ENCODE measurements around the gene WDR83. TPM values are rescaled to one million over a fixed set of nuclear protein-coding genes. Genes with fewer than 3 reads are reported as not detected.

Gene WDR83
- total and polyA plus RNA-seq, 10 of the 15 experiments (the other 5 are each of a cell fraction or from before 2014, with no cell fraction given), result 0.58 to 17.7 (median 10.8) TPM

- ChIA-PET SMC1A (ENCODE audit: uncharacterized antibody, unreplicated experiment) (interaction anchor here (0.5 to 1.3 kb wide), 3 partner anchors 12 to 116 kb away, joined by 3 to 4 read pairs (median 4); a partner anchor contains a TSS), RAD21 (ENCODE audit: unreplicated experiment) (interaction anchor here (0.6 to 1.4 kb wide), 4 partner anchors 12 to 115 kb away, joined by 3 to 5 read pairs (median 4); a partner anchor contains a TSS), POLR2A (interaction anchor here (0.6 to 2.5 kb wide), 10 partner anchors 9 to 1169 kb away, joined by 3 to 8 read pairs (median 6); partner anchors contain the start of genes MAN2B1, TNPO2, TRIR and WDR83), CTCF (interaction anchor here (0.6 to 1.9 kb wide), 10 partner anchors 9 to 1671 kb away, joined by 3 to 4 read pairs (median 3); partner anchors contain the start of gene TRIR)
- peak; percentile 96 for FAIRE-seq
- Histone ChIP-seq H3K79me2 (ENCODE audit: control insufficient read depth, insufficient read depth, low read length) (peaks cover 9% of the 10 kb centered on the region), H3K4me2 (ENCODE audit: control insufficient read depth, insufficient read depth) (peak within 1 kb of the TSS; percentile 76), H3K9ac (ENCODE audit: control insufficient read depth, insufficient read depth, low read length) (peak within 1 kb of the TSS; percentile 98), H3K4me3 (peak within 1 kb of the TSS; percentile 99), H4K20me1 (ENCODE audit: control insufficient read depth, insufficient read depth) (no peaks in the 10 kb centered on the region; the same call in 1 of the 2 replicates), H3K9me3 (replicated peaks; ENCODE audit: control insufficient read depth, insufficient read depth, low read length) (no peaks in the 10 kb centered on the region), H3K27ac (ENCODE audit: control insufficient read depth, insufficient read depth) (peak within 1 kb of the TSS; percentile 98), H2AFZ (ENCODE audit: control insufficient read depth, low read depth, low read length) (peak within 1 kb of the TSS; percentile 89), H3K36me3 (ENCODE audit: control insufficient read depth in 2 of 2, insufficient read depth in 2 of 2, low read length in 1 of 2) (peaks cover 13 to 14% of the 10 kb centered on the region in 2 experiments), H3K27me3 (replicated peaks in 1 of 2; ENCODE audit: control insufficient read depth in 2 of 2, insufficient read depth in 2 of 2, low read length in 1 of 2) (no peaks in the 10 kb centered on the region), H3K4me1 (ENCODE audit: control insufficient read depth, insufficient read depth, low read length) (peaks cover 4% of the 10 kb centered on the region; the same call in 1 of the 2 replicates)
- intact Hi-C loops (cut with micrococcal nuclease; ENCODE audit: unreplicated experiment), result loop anchor here (1.0 kb wide), 1 partner anchor 112 kb away; no protein-coding TSS in a partner anchor
- peak; percentile 95 for DNase-seq (ENCODE audit: low read depth, low spot score)
- BruUV-seq (replicated peaks), result TSS peak; percentile 83
- ATAC-seq, result peak; percentile 91
- in situ Hi-C loops (cut with MboI), result no loop called here
- whole genome bisulfite sequencing (ENCODE audit: insufficient coverage, insufficient replicate concordance, low lambda C conversion rate, missing lambda C conversion rate), result under 1% methylated on average over 67 of the region's 68 CpGs
- TF ChIP-seq SMARCA5 (IDR thresholded peaks at IDR 0.05), result peak; percentile 72; the same call in 1 of the 2 replicates
- TF ChIP-seq STAT3 (IDR thresholded peaks at IDR 0.05; ENCODE audit: low read depth, low read length), result no peak
- TF ChIP-seq, protein P1, sequence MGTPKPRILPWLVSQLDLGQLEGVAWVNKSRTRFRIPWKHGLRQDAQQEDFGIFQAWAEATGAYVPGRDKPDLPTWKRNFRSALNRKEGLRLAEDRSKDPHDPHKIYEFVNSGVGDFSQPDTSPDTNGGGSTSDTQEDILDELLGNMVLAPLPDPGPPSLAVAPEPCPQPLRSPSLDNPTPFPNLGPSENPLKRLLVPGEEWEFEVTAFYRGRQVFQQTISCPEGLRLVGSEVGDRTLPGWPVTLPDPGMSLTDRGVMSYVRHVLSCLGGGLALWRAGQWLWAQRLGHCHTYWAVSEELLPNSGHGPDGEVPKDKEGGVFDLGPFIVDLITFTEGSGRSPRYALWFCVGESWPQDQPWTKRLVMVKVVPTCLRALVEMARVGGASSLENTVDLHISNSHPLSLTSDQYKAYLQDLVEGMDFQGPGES (IDR thresholded peaks at IDR 0.05), result no peak
- TF ChIP-seq CHD1 (IDR thresholded peaks at IDR 0.05; ENCODE audit: low read depth, low read length), result no peak
- peak; percentile 63 for TF ChIP-seq CREB1 (IDR thresholded peaks at IDR 0.05; ENCODE audit: low read depth)
- TF ChIP-seq JUND (IDR thresholded peaks at IDR 0.05; ENCODE audit: low read depth, low read length), result no peak
- peak; percentile 51; the same call in 1 of the 2 replicates for TF ChIP-seq ATF7 (IDR thresholded peaks at IDR 0.05; ENCODE audit: low read depth)
- TF ChIP-seq, protein P2, sequence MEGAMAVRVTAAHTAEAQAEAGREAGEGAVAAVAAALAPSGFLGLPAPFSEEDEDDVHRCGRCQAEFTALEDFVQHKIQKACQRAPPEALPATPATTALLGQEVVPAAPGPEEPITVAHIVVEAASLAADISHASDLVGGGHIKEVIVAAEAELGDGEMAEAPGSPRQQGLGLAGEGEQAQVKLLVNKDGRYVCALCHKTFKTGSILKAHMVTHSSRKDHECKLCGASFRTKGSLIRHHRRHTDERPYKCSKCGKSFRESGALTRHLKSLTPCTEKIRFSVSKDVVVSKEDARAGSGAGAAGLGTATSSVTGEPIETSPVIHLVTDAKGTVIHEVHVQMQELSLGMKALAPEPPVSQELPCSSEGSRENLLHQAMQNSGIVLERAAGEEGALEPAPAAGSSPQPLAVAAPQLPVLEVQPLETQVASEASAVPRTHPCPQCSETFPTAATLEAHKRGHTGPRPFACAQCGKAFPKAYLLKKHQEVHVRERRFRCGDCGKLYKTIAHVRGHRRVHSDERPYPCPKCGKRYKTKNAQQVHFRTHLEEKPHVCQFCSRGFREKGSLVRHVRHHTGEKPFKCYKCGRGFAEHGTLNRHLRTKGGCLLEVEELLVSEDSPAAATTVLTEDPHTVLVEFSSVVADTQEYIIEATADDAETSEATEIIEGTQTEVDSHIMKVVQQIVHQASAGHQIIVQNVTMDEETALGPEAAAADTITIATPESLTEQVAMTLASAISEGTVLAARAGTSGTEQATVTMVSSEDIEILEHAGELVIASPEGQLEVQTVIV (IDR thresholded peaks at IDR 0.05; ENCODE audit: borderline replicate concordance, partially characterized antibody), result peak; percentile 15
- TF ChIP-seq RAD21 (IDR thresholded peaks at IDR 0.05; ENCODE audit: insufficient read depth, low read depth, low read length), result no peak
- TF ChIP-seq SMC3 (IDR thresholded peaks at IDR 0.05; ENCODE audit: borderline replicate concordance, low read length), result no peak
- TF ChIP-seq HSF1 (IDR thresholded peaks at IDR 0.05; ENCODE audit: low read depth, low read length), result no peak
- TF ChIP-seq EED (IDR thresholded peaks at IDR 0.05; ENCODE audit: low read depth), result no peak
- TF ChIP-seq NFYA (IDR thresholded peaks at IDR 0.05; ENCODE audit: borderline replicate concordance, low read depth, low read length), result no peak
- TF ChIP-seq SUPT20H (IDR thresholded peaks at IDR 0.05; ENCODE audit: borderline replicate concordance, control insufficient read depth, low read depth, low read length), result no peak
- TF ChIP-seq BHLHE40 (IDR thresholded peaks at IDR 0.05; ENCODE audit: borderline replicate concordance in 1 of 2, low read depth in 2 of 2, low read length in 1 of 2), result peak; percentile 83 to 96
- no peak for TF ChIP-seq RELA (IDR thresholded peaks at IDR 0.05; ENCODE audit: borderline replicate concordance, partially characterized antibody)
These were observed 14.7 kb downstream of the WDR83 start, which contains the start of gene DHPS for GRCh38 chr19:12681074-12681987. TSS of gene DHPS (minus strand) at chr19:12681880. CDS start at chr19:12681766, 114 bp downstream.
